Nephron progenitor cell (in vitro differentiated cells): Measurements from ENCODE around the gene ZBTB7A.

Source experiments
- DNase-seq: peaks from one replicate; pipeline ENCODE4 v3.0.0; 2021
- H3K27ac Mint-ChIP-seq: 2 replicates; pipeline ENCODE4 v1.8.0; 2021; ENCODE audit warnings: mild to moderate bottlenecking, moderate library complexity, mixed read lengths
- H3K27me3 Mint-ChIP-seq: 2 replicates; pipeline ENCODE4 v1.8.0; 2021; ENCODE audit warnings: mild to moderate bottlenecking, low read depth, mixed read lengths; ENCODE audit not compliant: poor library complexity
- H3K36me3 Mint-ChIP-seq: 2 replicates; pipeline ENCODE4 v1.8.0; 2021; ENCODE audit warnings: low read depth, mixed read lengths
- H3K4me1 Mint-ChIP-seq: 2 replicates; pipeline ENCODE4 v1.8.0; 2021; ENCODE audit warnings: mixed read lengths
- H3K4me3 Mint-ChIP-seq: 2 replicates; pipeline ENCODE4 v1.8.0; 2021; ENCODE audit warnings: mild to moderate bottlenecking, moderate library complexity, mixed read lengths
- H3K9me3 Mint-ChIP-seq: 2 replicates; pipeline ENCODE4 v1.8.0; 2021; ENCODE audit warnings: mild to moderate bottlenecking, moderate library complexity, mixed read lengths
- TF ChIP-seq, protein P1 (sequence below): fragments of 200-600 bp; sonication (generic); IDR thresholded peaks from 2 replicates; pipeline ENCODE4 v1.5.0; 2021; ENCODE audit warnings: antibody characterized with exemption

ZBTB7A gene

GRCh38 chr19:4063369-4064148 is 3.1 kb downstream of the ZBTB7A start:
- H3K27ac Mint-ChIP-seq, result peak overlapping the region; percentile 57
- no peaks in the 10 kb centered on the region for H3K9me3 Mint-ChIP-seq
- TF ChIP-seq, protein P1, sequence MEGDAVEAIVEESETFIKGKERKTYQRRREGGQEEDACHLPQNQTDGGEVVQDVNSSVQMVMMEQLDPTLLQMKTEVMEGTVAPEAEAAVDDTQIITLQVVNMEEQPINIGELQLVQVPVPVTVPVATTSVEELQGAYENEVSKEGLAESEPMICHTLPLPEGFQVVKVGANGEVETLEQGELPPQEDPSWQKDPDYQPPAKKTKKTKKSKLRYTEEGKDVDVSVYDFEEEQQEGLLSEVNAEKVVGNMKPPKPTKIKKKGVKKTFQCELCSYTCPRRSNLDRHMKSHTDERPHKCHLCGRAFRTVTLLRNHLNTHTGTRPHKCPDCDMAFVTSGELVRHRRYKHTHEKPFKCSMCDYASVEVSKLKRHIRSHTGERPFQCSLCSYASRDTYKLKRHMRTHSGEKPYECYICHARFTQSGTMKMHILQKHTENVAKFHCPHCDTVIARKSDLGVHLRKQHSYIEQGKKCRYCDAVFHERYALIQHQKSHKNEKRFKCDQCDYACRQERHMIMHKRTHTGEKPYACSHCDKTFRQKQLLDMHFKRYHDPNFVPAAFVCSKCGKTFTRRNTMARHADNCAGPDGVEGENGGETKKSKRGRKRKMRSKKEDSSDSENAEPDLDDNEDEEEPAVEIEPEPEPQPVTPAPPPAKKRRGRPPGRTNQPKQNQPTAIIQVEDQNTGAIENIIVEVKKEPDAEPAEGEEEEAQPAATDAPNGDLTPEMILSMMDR, result no peak
- DNase-seq, result no peak
- no peaks in the 10 kb centered on the region for H3K36me3 Mint-ChIP-seq
- peak overlapping the region; percentile 85 for H3K4me3 Mint-ChIP-seq
- H3K27me3 Mint-ChIP-seq, result peaks cover 9% of the 10 kb centered on the region
- peaks cover 19% of the 10 kb centered on the region for H3K4me1 Mint-ChIP-seq

DNA sequence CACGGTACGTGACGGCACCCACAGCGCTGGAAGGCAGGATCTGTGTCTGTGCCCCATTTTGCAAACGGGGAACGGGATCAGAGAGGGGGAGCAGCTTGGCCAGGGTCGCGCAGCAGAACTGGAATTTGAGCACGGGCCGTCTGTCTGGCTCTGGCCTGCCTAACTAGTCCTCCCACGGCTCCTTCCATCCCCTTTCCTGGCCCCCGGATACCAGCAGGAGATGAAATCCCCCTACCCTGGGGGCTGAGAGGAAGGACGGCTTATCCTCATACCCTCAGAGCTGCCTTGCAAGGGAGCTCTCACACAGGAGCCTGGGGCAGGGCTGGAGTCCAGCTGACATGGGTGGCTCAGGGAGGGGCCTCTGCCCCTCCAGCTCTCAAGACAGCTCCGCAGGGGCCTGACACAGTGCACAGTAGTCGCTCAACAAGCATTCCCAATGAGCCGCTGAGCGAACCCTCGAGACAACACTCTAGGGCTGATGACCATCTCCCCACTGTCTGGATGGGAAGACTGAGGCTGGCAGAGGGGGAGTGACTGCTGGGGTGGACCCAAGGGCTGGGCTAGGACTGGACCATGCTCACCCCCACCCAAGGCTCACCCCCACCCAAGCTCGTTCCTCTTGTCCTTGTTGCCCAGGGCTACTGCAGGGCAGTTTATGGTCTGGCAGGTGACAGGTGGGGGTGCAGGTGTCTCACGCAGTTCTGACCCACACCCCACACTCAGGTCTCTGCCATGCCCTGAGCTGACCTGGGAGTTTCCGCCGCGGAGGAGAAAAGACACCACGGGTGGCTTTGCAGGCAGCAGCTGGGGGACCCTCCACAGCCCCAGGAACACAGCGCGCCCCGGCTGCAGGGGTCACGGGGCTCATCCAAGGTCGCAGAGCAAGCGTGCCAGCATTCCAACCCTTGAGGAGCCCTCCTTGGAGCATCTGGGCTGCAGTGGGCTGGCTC is 4.0 kb downstream of the ZBTB7A start:
- peaks cover 2% of the 10 kb centered on the region for H3K36me3 Mint-ChIP-seq
- no peak for DNase-seq
- H3K27ac Mint-ChIP-seq, result no peak overlapping the region
- H3K4me1 Mint-ChIP-seq, result peaks cover 13% of the 10 kb centered on the region
- H3K9me3 Mint-ChIP-seq, result no peaks in the 10 kb centered on the region
- no peak overlapping the region for H3K4me3 Mint-ChIP-seq
- TF ChIP-seq, protein P1, result no peak
- peaks cover under 1% of the 10 kb centered on the region for H3K27me3 Mint-ChIP-seq

DNA sequence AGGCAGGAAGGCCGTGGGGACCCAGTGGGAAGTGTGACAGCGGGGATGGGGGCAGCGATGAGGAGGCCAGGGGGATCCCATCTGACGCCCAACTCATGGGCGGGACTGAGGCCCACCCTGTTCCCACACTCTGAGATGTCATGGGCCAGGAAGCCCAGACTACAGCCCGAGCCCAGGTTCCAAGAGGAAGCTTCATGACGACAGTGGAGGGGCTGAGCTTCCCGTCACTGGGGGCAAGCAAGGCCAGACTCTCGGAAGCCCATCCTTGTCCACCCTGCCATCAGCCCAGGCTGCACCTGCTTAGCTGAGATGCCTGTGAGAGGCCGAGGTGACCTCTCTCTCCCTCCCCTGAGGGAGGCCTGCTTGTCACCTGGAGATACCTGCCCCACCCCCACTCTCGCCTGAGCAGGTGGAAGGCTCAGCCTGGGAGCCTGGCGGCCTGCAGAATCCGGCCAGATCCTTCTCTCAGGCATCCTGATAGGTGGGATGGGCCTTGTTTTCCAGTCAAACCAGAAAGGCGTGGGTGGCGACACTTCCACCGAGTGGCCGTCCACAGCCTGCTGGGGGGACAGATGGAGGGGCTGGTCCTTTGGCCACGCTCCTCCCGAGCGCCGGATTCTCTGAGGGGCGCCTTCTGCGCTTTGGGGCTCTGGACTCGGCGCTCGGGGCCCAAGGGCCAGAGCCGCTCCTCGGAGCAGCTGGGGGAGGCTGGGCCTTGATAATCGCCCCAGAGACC is 4.8 kb downstream of the ZBTB7A start:
- Mint-ChIP-seq H3K36me3 (peaks cover 9% of the 10 kb centered on the region), H3K4me3 (no peak overlapping the region), H3K27ac (no peak overlapping the region)

DNA sequence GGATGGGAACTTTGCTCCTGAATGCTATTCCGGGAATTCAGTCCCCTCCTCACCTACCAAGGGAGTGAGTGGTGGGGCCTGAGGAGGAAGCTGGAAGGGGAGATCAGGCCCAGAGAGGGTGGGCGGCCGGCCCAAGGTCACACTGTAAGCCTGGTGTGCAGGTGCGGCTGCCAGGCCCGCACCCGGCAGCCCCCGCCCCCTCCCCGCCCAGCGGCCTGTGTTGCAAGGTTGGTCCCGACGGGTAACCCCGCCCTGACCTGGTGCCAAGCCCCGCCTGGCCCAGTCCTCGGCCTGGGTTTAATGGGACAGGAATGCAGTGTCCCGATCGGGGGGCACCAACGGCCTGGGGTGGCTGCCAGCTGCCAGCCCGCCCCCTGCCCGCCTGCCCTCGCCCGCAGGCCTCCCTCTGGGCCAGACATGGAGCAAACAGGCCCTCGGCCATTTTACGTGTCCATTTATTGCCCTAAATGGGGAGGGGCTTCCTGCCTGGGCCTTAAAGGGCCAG is 5.5 kb downstream of the ZBTB7A start:
- Mint-ChIP-seq H3K27me3 (no peaks in the 10 kb centered on the region), H3K36me3 (peaks cover 16% of the 10 kb centered on the region), H3K4me1 (peaks cover 13% of the 10 kb centered on the region), H3K9me3 (no peaks in the 10 kb centered on the region), H3K27ac (no peak overlapping the region), H3K4me3 (no peak overlapping the region)
- TF ChIP-seq, protein P1, result no peak
- no peak for DNase-seq

More for the DNA sequence above, 4.8 kb downstream of the ZBTB7A start:
- TF ChIP-seq, protein P1, result no peak
- Mint-ChIP-seq H3K27me3 (no peaks in the 10 kb centered on the region), H3K9me3 (no peaks in the 10 kb centered on the region), H3K4me1 (peaks cover 13% of the 10 kb centered on the region)
- DNase-seq, result no peak

DNA sequence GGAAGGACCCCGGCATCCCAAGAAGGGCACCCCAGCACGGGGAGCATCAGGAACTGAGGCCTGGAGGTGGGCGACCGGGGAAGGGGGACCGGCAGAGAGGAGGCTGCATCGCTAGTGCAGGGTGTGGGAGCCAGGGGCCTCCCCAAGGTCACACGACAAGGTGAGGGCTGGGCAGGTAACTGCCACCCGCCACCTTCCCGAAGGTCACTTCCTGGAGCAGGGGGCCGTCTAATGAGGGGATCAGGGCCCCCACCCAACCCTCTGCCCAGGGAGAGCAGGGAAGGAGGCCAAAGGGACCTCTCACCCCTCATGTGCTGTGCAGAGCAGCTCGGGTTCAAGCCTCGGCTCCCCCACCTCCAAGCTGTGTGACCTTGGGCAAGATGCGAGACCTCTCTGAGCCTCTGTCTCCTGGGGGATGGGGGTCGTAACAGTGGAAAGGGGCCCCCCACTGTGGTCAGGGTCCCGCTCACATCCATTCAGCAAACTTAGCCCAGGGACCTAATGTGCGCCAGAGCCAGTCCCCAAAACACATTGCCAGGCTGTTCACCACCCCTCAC is 6.0 kb downstream of the ZBTB7A start:
- Mint-ChIP-seq H3K4me1 (peaks cover 13% of the 10 kb centered on the region), H3K36me3 (peaks cover 21% of the 10 kb centered on the region), H3K27ac (no peak overlapping the region), H3K27me3 (no peaks in the 10 kb centered on the region), H3K9me3 (no peaks in the 10 kb centered on the region), H3K4me3 (no peak overlapping the region)
- DNase-seq, result no peak
- TF ChIP-seq, protein P1, result no peak
